NT2/D1 (cell line): ENCODE data around the gene KRT80.

ENCODE experiments used
- YY1 ChIP-seq: IDR thresholded peaks from 2 replicates; pipeline ENCODE4 v1.6.1; 2011; ENCODE audit not compliant: insufficient read length, insufficient read depth
- ZNF274 ChIP-seq: IDR thresholded peaks from 2 replicates; pipeline ENCODE4 v1.6.1; 2011; ENCODE audit warnings: mild to moderate bottlenecking, low read depth, low read length

DNA sequence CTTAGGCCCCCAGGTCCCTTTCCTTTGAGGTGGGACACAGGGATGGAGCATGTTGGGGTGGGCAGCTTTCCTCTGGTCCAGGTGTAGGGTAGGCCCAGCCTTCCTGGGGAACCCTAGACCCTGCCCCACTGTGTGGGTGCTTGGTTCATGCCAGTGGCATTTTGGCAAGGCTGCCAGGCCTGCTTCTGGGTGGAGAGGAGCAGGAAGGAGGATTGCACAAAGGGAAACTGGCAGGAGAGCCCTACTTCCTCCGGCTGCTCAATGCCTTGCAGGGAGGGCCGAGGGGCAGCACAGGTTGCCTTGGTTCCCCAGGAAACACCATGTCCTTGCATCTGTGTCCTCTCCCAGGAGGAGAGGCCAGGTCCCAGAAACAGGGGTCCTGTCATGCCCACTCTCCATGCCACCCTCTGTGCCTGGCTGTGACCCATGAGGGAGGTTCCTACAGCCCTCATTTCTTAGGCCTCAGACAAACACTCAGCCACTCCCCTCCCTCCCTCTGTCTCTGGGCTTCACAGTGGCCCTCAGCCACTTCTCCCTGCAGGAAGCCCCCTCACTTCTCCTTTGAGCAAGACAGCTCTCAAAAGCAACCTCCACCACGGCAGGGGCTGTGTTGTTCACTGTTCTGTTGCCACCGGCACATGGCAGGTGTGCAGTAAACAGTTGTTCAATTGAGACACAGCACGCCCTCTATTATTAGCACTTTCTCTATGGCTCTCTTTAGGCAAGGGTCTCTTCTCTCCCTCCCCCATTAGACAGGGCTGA is 6.8 kb upstream of the KRT80 start:
- TF ChIP-seq ZNF274 (no peak), YY1 (no peak)
